Hematopoietic multipotent progenitor cell (in vitro differentiated cells): Measurements from ENCODE around the gene CNR2. TPM values are rescaled to one million over a fixed set of nuclear protein-coding genes. Genes with fewer than 3 reads are reported as not detected.
A peak's percentile ranks its signal among the peaks of the same experiment; 100 is the strongest.
"Not testable (repeated sequence)": the region's sequence is repeated elsewhere in the genome, so short reads cannot be mapped to it uniquely, and the experiment has no call there.

Source experiments
- DNase-seq, 3 donors: peaks; one replicate each; pipeline ENCODE4 v3.0.0-alpha.2; 2011 to 2015; ENCODE audit warnings: low read depth in 2 of 3, low spot score in 2 of 3
- small RNA-seq: library from RNA; depleted of rRNA; stranded (forward); fragments of <200 nt; gene quantifications from one replicate; pipeline ENCODE3, GENCODE V24; 2012
- total RNA-seq: library from RNA; depleted of rRNA; stranded (reverse); fragments of >200 nt; gene quantifications from one replicate; pipeline ENCODE4 v1.2.3, GENCODE V29; 2012

The CNR2 gene
- total RNA-seq, 1 donor, result 1.3 TPM

DNA sequence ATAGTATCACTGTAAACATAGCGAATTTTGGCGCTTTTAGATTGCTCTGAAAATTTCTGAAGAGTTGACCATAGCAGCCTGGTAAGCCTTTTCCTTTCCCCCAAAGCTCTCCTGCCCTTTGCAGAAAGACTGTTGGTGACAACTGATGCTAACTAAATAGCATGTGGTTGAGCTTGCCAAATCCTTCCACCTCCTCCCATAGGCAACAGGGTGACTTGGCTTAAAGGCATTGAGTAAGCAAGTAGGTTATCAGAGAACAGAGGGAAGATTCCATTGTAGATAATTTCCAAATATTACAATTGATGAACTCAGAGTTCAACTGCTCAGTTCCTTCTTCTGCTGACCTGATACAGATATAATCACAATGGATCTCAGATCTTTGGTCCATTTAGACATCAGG is 68.0 kb downstream of the CNR2 start:
- DNase-seq, result no peak

GRCh38 chr1:23843644-23844043 is 69.5 kb downstream of the CNR2 start:
- no peak for DNase-seq

DNA sequence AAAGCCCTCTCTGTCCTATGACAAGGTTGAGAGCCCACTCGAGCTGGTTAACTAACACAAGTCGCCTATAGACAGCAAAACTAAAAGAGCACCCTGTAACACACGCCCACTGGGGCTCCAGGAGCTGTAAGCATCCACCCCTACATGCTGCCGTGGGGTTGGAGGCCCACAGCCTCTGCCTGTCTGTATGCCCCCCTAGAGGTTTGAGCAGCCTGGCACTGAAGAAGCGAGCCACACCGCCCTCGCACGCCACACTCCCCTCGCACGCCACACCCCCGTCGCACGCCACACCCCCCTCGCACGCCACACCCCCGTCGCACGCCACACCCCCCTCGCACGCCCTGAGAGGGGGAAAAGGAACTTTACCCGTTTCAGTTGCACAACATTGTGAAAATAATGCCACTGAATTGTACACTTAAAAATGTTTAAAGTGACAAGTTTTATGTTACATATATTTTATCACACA is 74.7 kb downstream of the CNR2 start:
- peak; percentile 45 to 89 (median 87) for DNase-seq

GRCh38 chr1:23837908-23838307 is 75.3 kb downstream of the CNR2 start:
- no peak for DNase-seq

GRCh38 chr1:23836037-23836436 is 77.1 kb downstream of the CNR2 start:
- peak in 1 of 3 donors; percentile 37 for DNase-seq

DNA sequence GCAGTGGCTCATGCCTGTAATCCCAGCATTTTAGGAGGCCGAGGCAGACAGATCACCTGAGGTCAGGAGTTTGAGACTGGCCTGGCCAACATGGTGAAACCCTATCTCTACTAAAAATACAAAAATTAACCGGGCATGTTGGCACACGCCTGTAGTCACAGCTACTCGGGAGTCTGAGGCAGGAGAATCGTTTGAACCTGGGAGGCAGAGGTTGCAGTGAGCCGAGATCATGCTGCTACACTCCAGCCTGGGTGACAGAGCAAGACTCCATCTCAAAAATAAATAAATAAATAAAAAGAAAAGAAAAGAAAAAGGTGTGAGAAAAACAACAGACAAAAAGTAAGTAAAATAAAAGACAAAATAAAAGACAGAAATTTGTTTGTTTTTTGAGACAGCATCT is 79.0 kb downstream of the CNR2 start:
- DNase-seq, result not testable (repeated sequence)

DNA sequence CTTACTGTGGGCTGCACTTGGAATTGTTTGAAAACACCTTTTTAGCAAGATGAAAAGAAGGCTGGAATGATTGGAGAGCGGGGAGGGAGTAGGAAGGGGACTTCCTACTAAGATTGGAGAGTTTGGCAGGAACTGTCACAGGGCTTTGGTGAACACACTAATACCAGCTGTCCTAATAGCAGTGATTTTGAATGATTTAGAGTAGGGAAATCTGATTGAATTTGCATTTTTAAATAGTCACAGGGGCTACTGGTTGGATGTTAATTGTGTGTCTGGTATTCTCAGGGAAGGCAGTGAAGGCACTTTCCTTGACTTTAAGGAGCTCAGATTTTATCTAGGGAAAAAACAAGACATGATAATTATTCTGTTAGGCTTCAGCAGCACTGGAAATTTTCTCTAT is 85.4 kb downstream of the CNR2 start:
- DNase-seq, result no peak

DNA sequence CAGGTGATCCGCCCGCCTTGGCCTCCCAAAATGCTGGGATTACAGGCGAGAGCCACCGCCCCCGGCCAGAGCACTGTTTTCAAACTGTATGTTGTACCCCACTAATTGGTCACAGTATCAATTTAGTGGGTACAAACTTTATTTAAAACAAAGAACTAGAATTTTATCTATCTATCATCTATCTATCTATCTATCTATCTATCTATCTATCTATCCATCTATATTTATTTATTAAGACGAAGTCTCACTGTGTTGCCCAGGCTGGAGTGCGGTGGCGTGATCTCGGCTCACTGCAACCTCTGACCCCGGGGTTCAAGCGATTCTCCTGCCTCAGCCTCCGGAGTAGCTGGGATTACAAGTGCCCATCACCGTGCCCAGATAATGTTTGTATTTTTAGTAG is 86.6 kb downstream of the CNR2 start:
- not testable (repeated sequence) for DNase-seq

GRCh38 chr1:23825762-23826522 is 87.2 kb downstream of the CNR2 start:
- no peak for DNase-seq

GRCh38 chr1:23825076-23825761 is 87.9 kb downstream of the CNR2 start, which contains the start of gene HMGCL:
TSS of gene HMGCL (minus strand) at chr1:23825429. CDS start at chr1:23825415, 14 bp downstream.
- peak; percentile 55 to 94 (median 91) for DNase-seq

DNA sequence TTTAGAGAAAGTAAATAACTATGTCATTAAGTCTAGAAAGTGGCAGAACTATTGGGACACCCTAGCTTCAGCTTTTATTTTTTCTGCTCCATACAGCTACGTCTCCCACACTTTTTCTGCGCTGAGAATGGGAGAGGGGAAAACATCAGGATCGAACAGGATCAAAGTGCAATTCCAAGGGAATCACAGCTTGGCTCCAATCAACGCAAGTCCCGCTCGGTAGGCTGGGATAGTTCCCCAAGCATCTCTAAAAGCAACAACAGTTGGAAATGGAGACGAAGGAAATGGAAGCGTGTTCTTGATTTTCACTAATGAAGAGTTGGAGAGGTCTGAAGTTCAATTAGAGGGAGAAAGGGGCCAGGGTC is 88.5 kb downstream of the CNR2 start:
- no peak for DNase-seq

DNA sequence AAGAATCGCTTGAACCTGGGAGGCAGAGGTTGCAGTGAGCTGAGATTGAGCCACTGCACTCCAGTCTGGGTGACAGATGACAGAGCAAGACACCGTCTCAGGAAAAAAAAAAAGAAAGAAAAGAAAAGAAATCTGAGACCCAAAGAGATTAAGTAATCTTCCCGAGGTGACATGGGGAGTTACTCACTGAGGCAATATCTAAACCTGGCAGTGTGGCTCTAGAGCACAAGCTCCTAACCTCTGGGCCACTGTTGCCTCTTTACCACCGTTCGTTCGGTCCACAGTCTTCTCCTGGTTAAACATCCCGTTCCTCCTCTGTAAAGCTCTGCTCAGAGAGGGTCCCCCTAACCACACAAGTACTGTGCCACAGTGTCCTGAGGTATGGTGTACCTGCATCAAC is 89.4 kb downstream of the CNR2 start:
- DNase-seq, result no peak

Small RNAs within 50 kb of the gene (small RNA-seq; reads per million reads assigned to genes)
- not detected for gene MIR378F

Other genes with a start within 250 kb of the CNR2 start
- 846 TPM for gene RPL11, start 221.6 kb downstream of the CNR2 start, total RNA-seq
- gene ELOA, start 169.9 kb downstream of the CNR2 start, total RNA-seq, result 11.0 TPM
- 34.5 TPM for gene PITHD1, start 134.9 kb downstream of the CNR2 start, total RNA-seq
- gene LYPLA2, start 122.2 kb downstream of the CNR2 start, total RNA-seq, result 75.9 TPM
- gene GALE, start 112.6 kb downstream of the CNR2 start, total RNA-seq, result 12.4 TPM
- gene HMGCL, start 87.9 kb downstream of the CNR2 start, total RNA-seq, result 31.8 TPM
- 18.9 TPM for gene FUCA1, start 45.1 kb downstream of the CNR2 start, total RNA-seq
- 121 TPM for gene PNRC2, start 46.5 kb upstream of the CNR2 start, total RNA-seq
- gene SRSF10, start 67.0 kb upstream of the CNR2 start, total RNA-seq, result 113 TPM
- not detected for gene MYOM3, start 198.8 kb upstream of the CNR2 start, total RNA-seq
- gene IL22RA1, start 229.8 kb upstream of the CNR2 start, total RNA-seq, result not detected